ENCODE results near the gene ATAD3C. TPM values are rescaled to one million over a fixed set of nuclear protein-coding genes. Genes with fewer than 3 reads are reported as not detected.
A peak's percentile ranks its signal among the peaks of the same experiment; 100 is the strongest.
"Not testable (repeated sequence)": the region's sequence is repeated elsewhere in the genome, so short reads cannot be mapped to it uniquely, and the experiment has no call there.

Gene ATAD3C
- total RNA-seq, 1 donor from 2014 or later = not detected

DNA sequence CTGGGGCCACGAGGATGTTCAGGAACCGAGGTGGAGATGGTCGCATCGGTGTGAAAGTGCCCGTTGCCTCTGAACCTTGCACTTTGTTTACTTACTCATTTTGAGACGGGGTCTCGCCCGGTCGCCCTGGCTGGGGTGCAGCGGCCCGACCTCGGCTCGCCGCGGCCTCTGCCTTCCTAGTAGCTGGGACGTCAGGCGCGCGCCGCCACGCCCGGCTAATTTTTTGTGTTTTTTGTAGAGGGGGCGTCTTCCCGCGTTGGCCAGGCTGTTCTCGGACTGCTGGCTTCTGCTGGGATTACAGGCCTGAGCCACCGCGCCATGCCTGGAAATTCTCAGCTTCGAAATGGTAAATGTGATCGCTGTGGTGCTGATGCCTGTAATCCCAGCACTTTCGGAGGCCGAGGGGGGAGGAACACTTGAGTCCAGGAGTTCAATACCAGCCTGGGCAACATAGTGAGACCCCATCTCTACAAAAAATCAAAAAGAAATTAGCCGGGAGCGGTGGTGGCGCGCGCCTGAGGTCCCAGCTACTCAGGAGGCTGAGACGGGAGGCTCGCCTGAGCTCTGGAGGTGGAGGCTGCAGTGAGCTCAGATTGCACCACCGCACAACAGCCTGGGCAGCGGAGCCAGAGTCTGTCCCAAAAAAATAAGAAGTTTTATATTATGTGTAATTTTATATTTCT, 41.7 kb upstream of the ATAD3C start:
- H3K27ac ChIP-seq = peak overlapping the region; percentile 84
- H3K9me3 ChIP-seq = no peaks in the 10 kb centered on the region
- no peak for TF ChIP-seq POLR2A (IDR thresholded peaks at IDR 0.05)
- no peak for TF ChIP-seq POLR2AphosphoS5 (IDR thresholded peaks at IDR 0.05; ENCODE audit: insufficient read depth in 1 of 2, low read depth in 1 of 2)
- TF ChIP-seq, protein P1, sequence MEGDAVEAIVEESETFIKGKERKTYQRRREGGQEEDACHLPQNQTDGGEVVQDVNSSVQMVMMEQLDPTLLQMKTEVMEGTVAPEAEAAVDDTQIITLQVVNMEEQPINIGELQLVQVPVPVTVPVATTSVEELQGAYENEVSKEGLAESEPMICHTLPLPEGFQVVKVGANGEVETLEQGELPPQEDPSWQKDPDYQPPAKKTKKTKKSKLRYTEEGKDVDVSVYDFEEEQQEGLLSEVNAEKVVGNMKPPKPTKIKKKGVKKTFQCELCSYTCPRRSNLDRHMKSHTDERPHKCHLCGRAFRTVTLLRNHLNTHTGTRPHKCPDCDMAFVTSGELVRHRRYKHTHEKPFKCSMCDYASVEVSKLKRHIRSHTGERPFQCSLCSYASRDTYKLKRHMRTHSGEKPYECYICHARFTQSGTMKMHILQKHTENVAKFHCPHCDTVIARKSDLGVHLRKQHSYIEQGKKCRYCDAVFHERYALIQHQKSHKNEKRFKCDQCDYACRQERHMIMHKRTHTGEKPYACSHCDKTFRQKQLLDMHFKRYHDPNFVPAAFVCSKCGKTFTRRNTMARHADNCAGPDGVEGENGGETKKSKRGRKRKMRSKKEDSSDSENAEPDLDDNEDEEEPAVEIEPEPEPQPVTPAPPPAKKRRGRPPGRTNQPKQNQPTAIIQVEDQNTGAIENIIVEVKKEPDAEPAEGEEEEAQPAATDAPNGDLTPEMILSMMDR (IDR thresholded peaks at IDR 0.05) = no peak
- no peaks in the 10 kb centered on the region for H3K27me3 ChIP-seq
- peak overlapping the region; percentile 73 to 98 for H3K4me3 ChIP-seq
- no peak for DNase-seq (ENCODE audit: extremely low spot score in 2 of 2)
- intact Hi-C loops (cut with DNase I) = no loop called here
- peaks cover 0 to 22% of the 10 kb centered on the region in 2 donors for H3K36me3 ChIP-seq
- H3K4me1 ChIP-seq = peaks cover 32% of the 10 kb centered on the region

DNA sequence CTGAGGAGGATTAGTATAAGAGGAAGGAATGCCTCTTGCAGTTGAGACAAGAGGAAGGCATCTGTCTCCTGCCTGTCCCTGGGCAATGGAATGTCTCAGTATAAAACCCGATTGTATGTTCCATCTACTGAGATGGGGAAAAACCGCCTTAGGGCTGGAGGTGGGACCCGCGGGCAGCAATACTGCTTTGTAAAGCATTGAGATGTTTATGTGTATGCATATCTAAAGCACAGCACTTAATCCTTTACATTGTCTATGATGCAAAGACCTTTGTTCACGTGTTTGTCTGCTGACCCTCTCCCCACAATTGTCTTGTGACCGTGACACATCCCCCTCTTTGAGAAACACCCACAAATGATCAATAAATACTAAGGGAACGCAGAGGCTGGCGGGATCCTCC, 39.3 kb upstream of the ATAD3C start:
- H3K9me3 ChIP-seq = not testable (repeated sequence)

DNA sequence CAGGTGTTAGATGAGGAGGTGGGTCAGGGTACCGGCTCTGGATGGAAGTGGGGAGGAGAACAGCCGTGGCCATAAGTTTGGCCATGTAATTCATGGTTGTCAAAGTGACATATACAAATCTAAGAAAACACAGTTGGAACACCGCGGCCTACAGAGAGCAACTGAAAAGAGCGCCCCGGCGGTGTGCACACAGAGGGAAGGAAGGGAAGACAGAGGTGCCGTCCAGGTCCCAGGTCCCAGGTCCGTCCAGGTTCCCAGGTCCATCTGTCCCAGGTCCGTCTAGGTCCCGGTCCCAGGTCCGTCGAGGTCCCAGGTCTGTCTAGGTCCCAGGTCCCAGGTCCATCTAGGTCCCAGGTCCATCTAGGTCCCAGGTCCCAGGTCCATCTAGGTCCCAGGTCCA, 37.9 kb upstream of the ATAD3C start:
- no peaks in the 10 kb centered on the region for H3K27me3 ChIP-seq

More for the DNA sequence above, 39.3 kb upstream of the ATAD3C start:
- H3K27ac ChIP-seq; intact Hi-C loops (cut with DNase I); DNase-seq (ENCODE audit: extremely low spot score in 2 of 2); H3K36me3 ChIP-seq; H3K27me3 ChIP-seq; H3K4me3 ChIP-seq: not testable (repeated sequence)
- peaks cover 28% of the 10 kb centered on the region for H3K4me1 ChIP-seq

GRCh38 chr1:1412311-1412902, 37.1 kb upstream of the ATAD3C start:
- H3K36me3 ChIP-seq; H3K9me3 ChIP-seq; H3K4me3 ChIP-seq; intact Hi-C loops (cut with DNase I); DNase-seq (ENCODE audit: extremely low spot score in 2 of 2); H3K27ac ChIP-seq; H3K27me3 ChIP-seq: not testable (repeated sequence)
- peaks cover 13% of the 10 kb centered on the region for H3K4me1 ChIP-seq

More for the DNA sequence above, 37.9 kb upstream of the ATAD3C start:
- no peaks in the 10 kb centered on the region for H3K9me3 ChIP-seq
- no peak for DNase-seq (ENCODE audit: extremely low spot score in 2 of 2)
- TF ChIP-seq, protein P1 (IDR thresholded peaks at IDR 0.05) = no peak
- TF ChIP-seq POLR2AphosphoS5 (IDR thresholded peaks at IDR 0.05; ENCODE audit: insufficient read depth in 1 of 2, low read depth in 1 of 2) = no peak
- no peak for TF ChIP-seq POLR2A (IDR thresholded peaks at IDR 0.05)
- H3K4me3 ChIP-seq = no peak overlapping the region
- intact Hi-C loops (cut with DNase I) = no loop called here
- H3K27ac ChIP-seq = no peak overlapping the region
- H3K36me3 ChIP-seq = no peaks in the 10 kb centered on the region
- peaks cover 14% of the 10 kb centered on the region for H3K4me1 ChIP-seq

DNA sequence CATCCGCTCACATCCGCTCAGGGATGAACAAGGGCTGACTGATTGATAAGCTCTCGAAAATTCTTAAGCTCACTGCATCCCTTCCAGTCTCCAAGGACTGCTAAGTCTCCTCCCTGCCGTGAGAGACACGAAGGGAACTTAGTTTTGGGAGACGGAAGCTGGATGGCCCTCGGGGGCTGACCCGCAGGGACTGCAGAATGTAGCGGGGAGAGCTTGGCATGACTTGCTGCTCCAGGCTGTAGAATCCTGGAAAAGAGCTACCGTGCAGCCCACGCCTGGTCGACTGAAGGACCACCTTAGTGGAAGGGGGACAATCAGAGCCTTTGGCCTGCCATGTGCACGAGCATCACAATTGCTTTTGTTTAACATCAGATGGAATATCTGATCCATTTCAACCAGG, 33.7 kb upstream of the ATAD3C start:
- TF ChIP-seq POLR2AphosphoS5 (IDR thresholded peaks at IDR 0.05; ENCODE audit: insufficient read depth in 1 of 2, low read depth in 1 of 2) (no peak), POLR2A (IDR thresholded peaks at IDR 0.05) (no peak)
- TF ChIP-seq, protein P1 (IDR thresholded peaks at IDR 0.05) = no peak
- H3K4me3 ChIP-seq = no peak overlapping the region
- no peaks in the 10 kb centered on the region for H3K27me3 ChIP-seq
- no peak overlapping the region for H3K27ac ChIP-seq
- no peaks in the 10 kb centered on the region for H3K36me3 ChIP-seq
- H3K4me1 ChIP-seq = peaks cover 19% of the 10 kb centered on the region
- H3K9me3 ChIP-seq = no peaks in the 10 kb centered on the region
- intact Hi-C loops (cut with DNase I) = no loop called here
- no peak for DNase-seq (ENCODE audit: extremely low spot score in 2 of 2)

DNA sequence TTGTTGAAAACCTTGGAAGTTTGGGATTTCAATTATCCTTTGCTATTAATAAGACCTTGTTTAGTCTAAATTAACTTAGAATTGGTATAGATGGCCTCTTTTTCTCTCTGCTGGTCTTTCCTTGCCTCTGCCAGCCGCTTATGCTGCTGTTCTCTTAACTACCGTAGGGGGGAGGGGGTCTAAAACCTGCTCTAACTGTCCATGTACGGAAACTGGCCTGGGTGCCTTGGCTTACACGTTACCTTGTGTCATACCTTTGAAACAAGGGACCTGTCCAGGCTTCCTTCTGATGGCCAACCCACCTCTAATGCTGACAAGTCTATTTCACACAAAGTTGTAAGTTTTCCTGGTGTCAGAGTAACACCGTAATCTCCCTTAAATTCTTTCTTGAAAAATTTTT, 32.1 kb upstream of the ATAD3C start:
- DNase-seq (ENCODE audit: extremely low spot score in 2 of 2); H3K4me3 ChIP-seq; H3K27me3 ChIP-seq; intact Hi-C loops (cut with DNase I); H3K27ac ChIP-seq; H3K36me3 ChIP-seq; H3K9me3 ChIP-seq: not testable (repeated sequence)
- H3K4me1 ChIP-seq = peaks cover 36% of the 10 kb centered on the region

Data from vagina (tissue), 2 donors.